C4-2B (cell line): ENCODE measurements around the gene ITGAX.
"Not testable (repeated sequence)": the region's sequence is repeated elsewhere in the genome, so short reads cannot be mapped to it uniquely, and the experiment has no call there.

Experiments
- H3K27ac ChIP-seq: fragments of 450-650 bp; 2 replicates; pipeline ENCODE4 v1.5.1; 2017
- CTCF ChIP-seq: fragments of 450-650 bp; conservative IDR thresholded peaks from 2 replicates; pipeline ENCODE4 v1.5.1; 2017; ENCODE audit warnings: mild to moderate bottlenecking
- ZFX ChIP-seq: fragments of 450-650 bp; IDR thresholded peaks from 2 replicates; pipeline ENCODE4 v1.6.1; 2017

The ITGAX gene

GRCh38 chr16:31412750-31413149 is 57.8 kb downstream of the ITGAX start:
- H3K27ac ChIP-seq, result no peak overlapping the region
- TF ChIP-seq ZFX (no peak), CTCF (no peak)

GRCh38 chr16:31413381-31413780 is 58.4 kb downstream of the ITGAX start:
- no peak overlapping the region for H3K27ac ChIP-seq
- TF ChIP-seq ZFX (no peak), CTCF (no peak)

- TF ChIP-seq CTCF (no peak), ZFX (no peak)
- H3K27ac ChIP-seq, result no peak overlapping the region
Measured at GRCh38 chr16:31413943-31414342, 59.0 kb downstream of the ITGAX start.

GRCh38 chr16:31414706-31415105 is 59.7 kb downstream of the ITGAX start:
- no peak overlapping the region for H3K27ac ChIP-seq
- TF ChIP-seq CTCF (no peak), ZFX (no peak)

- TF ChIP-seq CTCF (no peak), ZFX (no peak)
Measured at GRCh38 chr16:31416371-31416770, 61.4 kb downstream of the ITGAX start.

GRCh38 chr16:31417036-31417435 is 62.1 kb downstream of the ITGAX start:
- not testable (repeated sequence) for H3K27ac ChIP-seq

More at GRCh38 chr16:31416371-31416770, 61.4 kb downstream of the ITGAX start:
- H3K27ac ChIP-seq, result no peak overlapping the region

GRCh38 chr16:31417916-31418315 is 62.9 kb downstream of the ITGAX start:
- H3K27ac ChIP-seq, result no peak overlapping the region

More at GRCh38 chr16:31417916-31418315, 62.9 kb downstream of the ITGAX start:
- TF ChIP-seq CTCF, result no peak
- TF ChIP-seq ZFX, result no peak
